Activated CD4-positive, alpha-beta T cell treated with anti-CD3 and anti-CD28 coated beads, Interleukin-2, amount 50 U/mL, for 24 hours (primary cell): Measurements from ENCODE around the gene CALM1.
"Not testable (repeated sequence)": the region's sequence is repeated elsewhere in the genome, so short reads cannot be mapped to it uniquely, and the experiment has no call there.

Source experiments
- DNase-seq, 2 donors: peaks; one replicate each; pipeline ENCODE4 v3.0.0-alpha.2; 2020; ENCODE audit warnings: low read depth in 1 of 2, low spot score in 1 of 2

Gene CALM1

DNA sequence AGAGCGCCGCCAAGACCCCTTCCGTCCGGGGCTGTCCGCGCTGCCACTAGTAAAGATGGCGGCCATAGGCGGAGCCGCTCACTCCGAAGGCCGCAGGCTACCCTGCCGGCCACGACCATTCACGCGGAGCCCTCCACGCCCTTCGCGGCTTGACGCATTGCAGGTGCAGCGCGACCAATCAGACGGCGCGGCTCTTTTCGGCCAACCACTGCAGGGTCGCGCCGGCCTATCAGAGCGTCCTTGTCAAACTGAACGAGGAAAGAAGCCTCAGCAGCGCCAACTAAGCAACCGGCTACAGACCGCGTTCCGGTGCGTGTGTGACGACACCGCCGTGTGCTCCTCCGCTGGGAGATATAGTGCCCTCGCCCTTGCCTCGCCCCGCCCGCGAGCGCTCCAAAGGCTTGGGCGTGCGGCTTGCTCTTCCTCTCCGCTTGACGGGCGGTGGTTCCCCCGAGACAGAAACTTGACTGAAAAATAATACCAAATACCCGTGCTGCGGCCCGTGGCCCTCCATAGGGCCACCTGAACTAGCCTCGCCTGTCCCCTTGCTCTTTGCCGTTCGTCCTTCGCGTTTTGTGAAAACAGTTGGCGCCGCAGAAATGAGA is 13.6 kb upstream of the CALM1 start:
- DNase-seq = peak; percentile 92 to 97

DNA sequence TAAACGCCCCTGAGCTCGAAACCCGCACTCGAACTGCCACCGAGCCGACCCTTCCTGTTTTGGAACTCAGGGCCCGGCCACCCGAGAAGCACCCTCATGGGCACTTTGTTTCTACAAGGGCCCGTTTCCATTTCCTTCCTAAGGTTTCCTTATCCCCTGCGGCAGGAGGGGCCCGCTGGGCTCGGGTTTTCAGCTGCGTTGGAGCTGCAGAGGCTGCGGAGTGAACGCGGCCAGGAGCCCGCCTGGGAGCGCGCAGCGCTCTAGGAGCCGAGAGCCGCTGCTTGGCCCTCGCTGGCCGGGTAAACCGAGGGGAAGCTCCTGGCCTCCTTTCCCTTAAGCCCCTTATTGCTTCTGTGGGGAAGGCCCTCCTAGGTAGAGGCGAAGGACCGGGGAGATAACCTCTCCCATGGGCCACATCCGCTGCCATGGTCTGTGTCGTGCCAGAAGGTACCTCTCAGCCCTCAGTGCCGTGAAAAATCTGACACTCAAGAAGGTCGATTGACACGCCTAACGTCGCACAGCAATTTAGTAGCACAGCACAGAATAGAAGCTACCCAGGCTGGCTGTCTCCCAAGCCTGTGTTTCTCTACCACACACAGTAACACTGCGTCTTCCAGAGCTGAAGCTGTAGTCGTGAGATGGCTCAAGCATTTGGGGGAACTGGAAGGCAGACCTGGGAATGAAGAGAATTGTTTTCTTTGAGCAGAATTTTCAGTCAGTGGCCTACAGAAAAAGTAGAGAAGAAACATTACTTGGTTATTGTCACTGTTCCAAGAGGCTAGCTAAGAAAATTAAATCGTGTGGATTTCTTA is 12.9 kb upstream of the CALM1 start:
- DNase-seq = peak; percentile 27 to 36

- peak in 1 of 2 donors; percentile 29 for DNase-seq
Measured at GRCh38 chr14:90384543-90384911, 12.3 kb upstream of the CALM1 start.

GRCh38 chr14:90386321-90386720 is 10.5 kb upstream of the CALM1 start:
- no peak for DNase-seq

GRCh38 chr14:90387206-90387760 is 9.5 kb upstream of the CALM1 start:
- DNase-seq = no peak

DNA sequence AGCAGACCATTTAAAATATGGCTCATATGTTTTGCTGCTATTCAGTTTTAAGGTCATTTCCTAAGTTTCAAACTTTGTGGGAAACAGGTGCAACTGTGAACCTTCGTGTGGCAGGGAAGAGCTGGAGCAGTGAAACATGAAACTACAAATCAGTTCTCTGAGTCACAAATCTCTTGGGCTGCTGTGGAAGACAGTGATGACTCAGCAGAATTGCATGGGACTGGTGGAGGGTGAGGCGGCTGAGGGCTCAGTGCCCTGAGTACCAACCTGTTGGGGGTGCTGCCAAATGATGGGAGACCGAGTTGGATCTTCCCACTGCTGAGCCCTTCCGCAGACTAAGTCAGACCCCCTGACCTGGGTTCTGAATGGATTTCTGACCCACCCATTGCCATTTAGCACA is 8.4 kb upstream of the CALM1 start:
- no peak for DNase-seq

GRCh38 chr14:90388982-90389381 is 7.8 kb upstream of the CALM1 start:
- no peak for DNase-seq

GRCh38 chr14:90393966-90394365 is 2.9 kb upstream of the CALM1 start:
- no peak for DNase-seq

DNA sequence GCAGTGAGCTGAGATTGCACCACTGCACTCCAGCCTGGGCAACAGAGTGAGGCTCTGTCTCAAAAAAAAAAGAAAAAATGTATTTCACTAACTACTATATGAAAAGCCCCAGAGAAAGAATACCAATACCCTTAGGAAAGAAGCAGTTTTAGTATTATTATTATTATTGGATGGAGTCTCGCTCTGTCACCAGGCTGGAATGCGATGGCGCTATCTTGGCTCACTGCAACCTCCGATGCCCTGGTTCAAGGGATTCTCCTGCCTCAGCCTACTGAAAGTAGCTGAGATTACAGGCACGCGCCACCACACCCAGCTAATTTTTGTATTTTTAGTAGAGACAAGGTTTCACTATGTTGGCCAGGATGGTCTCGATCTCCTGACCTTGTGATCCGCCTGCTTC is 2.0 kb upstream of the CALM1 start:
- DNase-seq = not testable (repeated sequence)

DNA sequence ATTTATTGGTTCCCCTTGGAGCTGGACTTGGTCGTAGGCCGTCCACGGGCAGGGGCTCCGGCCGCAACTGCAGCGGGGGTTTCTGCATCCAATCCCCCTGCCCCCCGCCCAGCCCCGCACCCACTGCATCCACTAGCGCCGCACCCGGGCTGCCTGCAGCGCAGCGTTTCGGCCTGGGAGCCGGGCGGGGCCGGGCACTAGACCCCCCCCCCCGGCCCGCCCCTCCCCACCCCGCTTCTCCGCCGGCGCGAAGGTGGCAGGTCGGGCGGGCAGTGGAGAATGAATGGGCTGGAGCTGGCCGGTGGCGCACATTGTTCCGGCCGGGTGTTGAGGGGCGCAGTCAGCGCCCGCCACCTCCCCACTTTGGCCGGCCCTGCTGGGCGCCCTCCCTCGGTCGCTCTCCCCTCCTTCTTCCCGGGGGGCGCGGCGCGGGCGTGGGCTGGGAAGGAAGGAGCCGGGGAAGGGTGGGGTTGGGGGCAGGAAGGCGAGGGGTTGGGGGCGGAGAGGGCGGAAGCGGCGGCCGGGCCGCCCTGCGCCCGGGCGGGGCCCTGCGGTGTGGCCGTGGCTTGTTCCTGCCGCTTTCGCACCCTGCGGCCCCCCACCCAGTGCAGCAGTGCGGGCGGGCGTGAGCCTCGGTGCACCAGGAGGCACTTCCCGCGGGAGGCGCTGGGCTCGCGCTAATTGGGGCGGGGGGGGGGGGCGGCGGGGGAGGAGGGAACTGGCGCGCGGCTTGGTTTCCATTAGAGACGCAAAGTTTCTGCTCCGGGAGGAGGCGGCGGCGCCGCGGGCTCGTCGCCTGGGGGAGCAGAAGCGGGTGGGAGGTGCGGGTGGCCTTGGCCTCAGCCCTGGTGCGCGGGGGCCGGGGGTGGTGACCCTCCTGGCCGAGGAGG is 841 bp downstream of the CALM1 start:
- DNase-seq = peak; percentile 25 to 31

DNA sequence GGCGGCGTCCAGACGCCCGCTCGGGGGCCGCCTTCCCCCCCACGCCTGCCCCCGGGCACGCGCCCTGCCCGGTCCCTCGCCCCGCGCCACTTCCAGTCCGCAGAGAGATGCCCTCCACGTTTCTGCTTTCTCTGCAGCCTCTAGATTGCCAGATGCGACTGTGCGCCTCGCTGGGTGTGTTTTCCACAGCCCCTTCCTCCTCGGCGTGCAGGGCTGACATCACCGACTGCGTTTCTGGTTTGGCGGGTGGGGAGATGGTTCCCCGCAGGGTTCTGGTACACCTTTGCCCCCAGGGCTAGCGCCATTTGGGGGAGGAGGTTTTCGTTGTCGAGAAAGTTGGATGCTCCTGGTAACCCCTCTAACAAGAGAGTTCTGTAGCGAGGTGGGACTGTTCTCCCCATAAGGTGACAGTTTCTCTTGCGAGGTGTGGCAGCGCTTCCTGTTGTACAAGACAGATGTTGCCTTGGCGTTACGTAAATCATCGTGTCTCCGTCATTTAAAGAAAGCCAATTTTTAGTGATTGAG is 1.5 kb downstream of the CALM1 start:
- peak; percentile 41 to 46 for DNase-seq

DNA sequence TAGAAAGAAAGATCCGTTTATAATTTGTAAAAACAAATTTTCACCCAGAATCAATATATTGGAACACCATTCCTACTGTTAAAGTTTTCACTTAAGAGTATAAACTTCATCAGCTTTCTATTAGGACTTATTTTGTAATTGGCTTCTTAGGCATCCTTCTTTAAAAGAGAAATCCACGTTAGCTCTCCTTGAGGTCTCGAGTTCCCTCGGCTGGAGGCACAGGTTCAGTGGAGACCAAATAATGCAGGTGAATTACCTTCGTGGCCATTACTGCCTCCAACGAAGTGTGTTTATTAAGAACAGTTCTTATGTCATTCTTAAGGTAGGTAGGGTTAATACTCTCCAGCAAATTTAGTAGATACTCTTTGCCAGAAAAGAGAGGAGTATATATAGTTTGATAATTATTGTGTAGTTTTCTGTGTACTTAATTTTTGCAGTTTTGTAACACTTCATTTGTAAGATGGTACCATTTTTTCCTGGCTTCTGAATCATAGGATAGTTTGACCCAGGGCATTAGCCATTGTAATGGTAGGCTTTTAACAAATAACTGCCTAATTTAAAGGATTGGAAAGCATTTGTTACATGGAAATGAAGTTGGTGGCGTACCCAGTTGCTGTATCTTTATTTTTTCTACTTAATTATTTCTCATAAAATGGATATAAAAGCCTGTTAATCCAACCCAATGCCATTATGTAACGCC is 2.2 kb downstream of the CALM1 start:
- no peak for DNase-seq

DNA sequence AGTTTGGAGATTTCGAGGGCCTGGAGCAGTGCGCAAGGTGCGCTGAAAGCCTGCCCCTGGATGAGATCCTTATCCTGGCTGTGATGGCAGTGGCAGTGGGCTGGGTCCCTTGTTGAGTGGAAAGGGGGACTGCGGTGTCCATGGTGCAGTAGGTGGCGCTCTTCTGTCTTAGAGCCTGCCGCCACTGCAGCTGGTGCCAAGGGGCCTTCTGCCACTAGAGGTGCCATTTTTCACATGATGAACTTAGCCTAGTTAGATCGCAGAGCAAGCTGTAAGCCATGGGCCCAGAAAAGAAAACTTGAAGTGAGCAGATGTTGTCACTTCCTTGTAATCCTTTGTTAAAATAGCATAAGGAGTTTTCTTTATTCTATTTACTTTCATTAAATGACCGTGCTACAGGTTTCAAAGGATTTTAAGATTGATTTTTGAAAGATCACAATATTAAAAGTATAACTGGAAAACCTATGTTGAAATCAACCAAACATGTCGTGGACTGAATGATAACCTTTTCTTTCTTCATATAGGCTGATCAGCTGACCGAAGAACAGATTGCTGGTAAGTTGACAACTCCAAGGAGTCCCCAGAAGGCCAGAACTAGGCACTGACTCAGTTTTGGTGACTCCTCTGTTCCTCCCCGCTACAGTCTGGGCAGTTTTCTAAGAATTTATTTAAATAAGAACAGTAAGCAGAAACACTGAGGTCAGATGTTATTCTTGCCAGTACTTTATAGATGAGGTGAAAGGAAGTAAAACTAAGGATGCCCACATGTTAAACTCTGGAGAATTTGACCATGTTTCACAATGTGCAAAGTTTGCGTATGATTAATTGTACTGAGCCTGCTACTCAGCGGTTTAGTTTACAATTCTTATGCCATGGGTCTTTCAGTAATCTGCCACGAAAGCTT is 3.0 kb downstream of the CALM1 start:
- DNase-seq = peak; percentile 52 to 81

- no peak for DNase-seq
Measured at GRCh38 chr14:90400904-90401561, 4.2 kb downstream of the CALM1 start.

GRCh38 chr14:90402016-90402415 is 5.2 kb downstream of the CALM1 start:
- DNase-seq = no peak

DNA sequence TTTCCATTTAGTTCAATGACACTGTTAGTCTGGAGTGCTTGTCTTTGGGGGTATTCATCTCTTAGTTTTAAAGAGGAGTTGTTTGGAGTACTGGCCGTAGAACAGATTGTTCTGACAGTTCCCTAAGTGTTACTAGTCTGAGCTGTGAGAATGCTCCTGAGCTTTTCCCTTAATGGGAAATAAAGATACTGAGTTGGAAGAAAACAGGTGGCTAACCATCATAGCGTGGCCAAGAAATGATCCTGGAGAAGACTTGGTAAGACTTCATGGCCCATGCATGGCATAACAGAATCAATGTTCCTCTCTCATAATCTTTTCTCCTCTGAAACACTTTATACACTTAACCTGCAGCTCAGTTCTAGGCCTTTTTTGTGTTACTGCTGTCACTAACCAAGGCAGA is 6.2 kb downstream of the CALM1 start:
- DNase-seq = no peak

DNA sequence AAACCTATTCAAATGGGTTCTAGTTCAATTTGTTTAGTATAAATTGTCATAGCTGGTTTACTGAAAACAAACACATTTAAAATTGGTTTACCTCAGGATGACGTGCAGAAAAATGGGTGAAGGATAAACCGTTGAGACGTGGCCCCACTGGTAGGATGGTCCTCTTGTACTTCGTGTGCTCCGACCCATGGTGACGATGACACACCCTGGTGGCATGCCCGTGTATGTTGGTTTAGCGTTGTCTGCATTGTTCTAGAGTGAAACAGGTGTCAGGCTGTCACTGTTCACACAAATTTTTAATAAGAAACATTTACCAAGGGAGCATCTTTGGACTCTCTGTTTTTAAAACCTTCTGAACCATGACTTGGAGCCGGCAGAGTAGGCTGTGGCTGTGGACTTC is 8.3 kb downstream of the CALM1 start:
- no peak for DNase-seq

- DNase-seq = no peak
Measured at GRCh38 chr14:90405755-90406154, 8.9 kb downstream of the CALM1 start.

GRCh38 chr14:90406384-90406798 is 9.6 kb downstream of the CALM1 start:
- no peak for DNase-seq
